B cell (primary cell): Measurements from ENCODE around the gene HBS1L.

ENCODE experiments used
- EZH2 ChIP-seq: IDR thresholded peaks from 2 replicates; pipeline ENCODE4 v1.6.1; 2012; ENCODE audit warnings: borderline replicate concordance, low read depth, mild to moderate bottlenecking, moderate library complexity, low read length; ENCODE audit not compliant: insufficient read depth, poor library complexity, severe bottlenecking
- TF ChIP-seq, protein P1 (sequence below): fragments of 200-600 bp; IDR thresholded peaks from one replicate; pipeline ENCODE4 v1.8.0; 2022; ENCODE audit warnings: antibody characterized with exemption, mild to moderate bottlenecking

DNA sequence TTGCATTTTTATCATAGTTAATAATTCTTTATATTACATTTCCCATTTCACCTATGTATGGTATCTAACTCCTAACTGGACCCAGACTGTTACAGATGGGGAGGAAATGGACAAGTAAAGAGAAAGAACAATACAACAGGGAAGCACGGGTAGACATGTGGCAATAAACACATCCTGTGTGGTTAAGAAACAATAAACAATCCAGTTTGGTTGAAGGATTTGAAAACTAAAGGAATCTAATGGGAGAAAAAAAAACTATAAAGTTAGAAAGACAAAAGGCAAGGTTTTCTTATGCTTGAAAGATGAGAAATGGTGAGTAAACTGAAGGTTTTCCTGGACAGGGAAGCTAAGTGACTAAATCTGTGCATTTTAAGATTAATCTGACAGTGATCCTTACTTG, 69.8 kb downstream of the HBS1L start:
- TF ChIP-seq, protein P1, sequence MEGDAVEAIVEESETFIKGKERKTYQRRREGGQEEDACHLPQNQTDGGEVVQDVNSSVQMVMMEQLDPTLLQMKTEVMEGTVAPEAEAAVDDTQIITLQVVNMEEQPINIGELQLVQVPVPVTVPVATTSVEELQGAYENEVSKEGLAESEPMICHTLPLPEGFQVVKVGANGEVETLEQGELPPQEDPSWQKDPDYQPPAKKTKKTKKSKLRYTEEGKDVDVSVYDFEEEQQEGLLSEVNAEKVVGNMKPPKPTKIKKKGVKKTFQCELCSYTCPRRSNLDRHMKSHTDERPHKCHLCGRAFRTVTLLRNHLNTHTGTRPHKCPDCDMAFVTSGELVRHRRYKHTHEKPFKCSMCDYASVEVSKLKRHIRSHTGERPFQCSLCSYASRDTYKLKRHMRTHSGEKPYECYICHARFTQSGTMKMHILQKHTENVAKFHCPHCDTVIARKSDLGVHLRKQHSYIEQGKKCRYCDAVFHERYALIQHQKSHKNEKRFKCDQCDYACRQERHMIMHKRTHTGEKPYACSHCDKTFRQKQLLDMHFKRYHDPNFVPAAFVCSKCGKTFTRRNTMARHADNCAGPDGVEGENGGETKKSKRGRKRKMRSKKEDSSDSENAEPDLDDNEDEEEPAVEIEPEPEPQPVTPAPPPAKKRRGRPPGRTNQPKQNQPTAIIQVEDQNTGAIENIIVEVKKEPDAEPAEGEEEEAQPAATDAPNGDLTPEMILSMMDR, result no peak
- TF ChIP-seq EZH2, result no peak
